GM19238 (cell line): ENCODE measurements around the gene SV2B.

ENCODE experiments used
- DNase-seq: peaks from one replicate; pipeline ENCODE4 v3.0.0; 2011; ENCODE audit warnings: low spot score; ENCODE audit not compliant: insufficient read length

SV2B gene

GRCh38 chr15:91102546-91103330, 2.7 kb downstream of the SV2B start:
- no peak for DNase-seq

GRCh38 chr15:91104111-91104510, 4.1 kb downstream of the SV2B start:
- DNase-seq, result no peak

DNA sequence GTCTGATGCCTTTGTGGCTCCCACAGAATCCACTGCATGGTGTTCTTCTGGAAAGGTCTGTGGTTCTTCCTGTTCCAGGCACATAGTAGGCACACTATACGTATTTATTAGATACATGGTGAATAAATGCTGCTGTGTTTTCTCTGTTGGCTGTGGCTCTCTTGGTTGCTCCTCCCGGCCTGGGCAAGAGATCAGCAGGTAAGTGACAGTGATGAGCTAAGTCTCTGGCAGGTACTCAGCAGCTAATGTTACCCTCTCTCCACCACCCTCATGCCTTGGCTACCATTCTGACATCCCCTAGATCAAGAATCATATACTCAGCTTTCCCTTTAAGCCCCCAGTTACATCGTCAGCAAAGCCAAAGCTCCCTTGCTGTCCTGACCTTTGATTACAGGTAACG, 8.4 kb downstream of the SV2B start:
- DNase-seq, result no peak

GRCh38 chr15:91109885-91110284, 9.8 kb downstream of the SV2B start:
- DNase-seq, result no peak

GRCh38 chr15:91110407-91110806, 10.3 kb downstream of the SV2B start:
- DNase-seq, result no peak

DNA sequence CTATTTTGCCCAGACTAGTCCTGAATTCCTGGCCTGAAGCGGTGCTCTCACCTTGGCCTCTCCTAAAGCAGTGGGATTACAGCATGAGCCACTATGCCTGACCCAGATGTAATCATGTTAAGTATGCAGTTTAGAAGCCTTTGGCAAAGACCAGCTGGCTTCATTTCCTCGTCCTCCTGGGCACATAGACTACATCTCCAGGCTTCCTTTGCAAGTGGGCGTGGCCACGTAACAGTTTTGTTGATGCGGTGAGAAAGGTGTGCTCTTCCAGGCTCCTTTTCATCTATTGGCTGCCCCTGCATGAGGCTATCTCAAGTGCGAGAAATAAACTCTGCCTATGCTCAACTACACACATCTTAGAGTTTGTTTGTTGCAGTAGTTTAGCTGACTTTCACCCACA, 13.0 kb downstream of the SV2B start:
- DNase-seq, result no peak

GRCh38 chr15:91114301-91114700, 14.2 kb downstream of the SV2B start:
- no peak for DNase-seq

GRCh38 chr15:91116113-91117067, 16.3 kb downstream of the SV2B start:
- no peak for DNase-seq

- DNase-seq, result no peak
These were observed 17.3 kb downstream of the SV2B start for GRCh38 chr15:91117375-91117774.

DNA sequence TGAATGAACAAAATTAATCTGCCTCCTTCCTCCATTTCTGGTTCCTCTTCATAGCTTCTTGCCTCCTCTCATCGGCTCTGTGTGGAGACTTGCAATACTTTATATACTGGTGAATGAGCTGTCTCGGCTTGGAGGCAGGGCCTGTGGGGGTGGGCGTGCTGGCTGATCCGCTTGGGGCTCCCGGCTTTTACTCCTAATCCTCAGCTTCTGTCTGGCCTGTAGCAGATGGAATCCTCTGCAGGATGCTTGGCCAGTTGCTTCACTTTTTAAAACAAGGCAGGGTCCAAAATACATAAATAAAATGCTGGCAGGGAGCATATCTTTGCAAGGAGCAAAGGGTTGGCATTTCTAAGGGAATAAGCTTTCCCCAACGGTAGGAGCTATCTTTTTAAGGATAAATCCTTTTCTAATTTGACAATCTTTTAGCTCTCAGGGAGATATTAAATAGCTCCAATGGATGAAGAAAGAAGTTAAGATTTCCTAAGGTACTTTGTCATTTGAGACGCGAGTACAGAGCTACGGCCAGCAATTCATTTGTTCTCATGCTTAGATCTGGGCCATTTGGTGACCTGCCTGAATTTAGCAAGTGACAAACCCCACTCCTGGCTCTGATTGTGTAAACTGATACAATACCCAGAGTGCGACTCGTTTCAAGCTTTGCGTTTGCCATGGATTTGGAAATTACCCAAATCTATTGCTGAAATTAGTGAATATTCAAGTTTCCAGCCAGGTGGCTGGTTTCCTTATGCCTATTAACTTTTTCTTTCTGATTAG, 18.9 kb downstream of the SV2B start:
- DNase-seq, result no peak

GRCh38 chr15:91122296-91122695, 22.2 kb downstream of the SV2B start:
- no peak for DNase-seq

DNA sequence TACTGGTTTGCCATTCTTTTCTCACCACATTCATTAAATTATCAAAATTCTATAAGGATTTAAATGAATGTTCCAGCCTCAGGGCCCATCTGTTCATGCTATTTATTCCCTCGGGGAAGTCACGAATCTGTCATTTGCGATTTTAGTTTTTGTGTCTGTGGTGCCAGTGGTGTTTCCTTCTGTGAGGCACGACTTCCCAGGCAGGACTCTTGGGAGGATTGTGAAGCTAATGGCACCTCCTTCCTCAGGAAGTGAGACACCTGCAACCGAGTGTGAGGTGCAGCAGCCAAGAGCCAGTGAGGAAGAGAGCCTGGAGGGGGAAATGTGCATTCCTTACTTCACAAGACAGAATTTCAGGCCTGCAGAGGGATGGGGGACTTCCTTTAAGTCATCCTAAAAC, 24.1 kb downstream of the SV2B start:
- DNase-seq, result no peak

- DNase-seq, result no peak
These were observed 25.1 kb downstream of the SV2B start for GRCh38 chr15:91125162-91125561.

DNA sequence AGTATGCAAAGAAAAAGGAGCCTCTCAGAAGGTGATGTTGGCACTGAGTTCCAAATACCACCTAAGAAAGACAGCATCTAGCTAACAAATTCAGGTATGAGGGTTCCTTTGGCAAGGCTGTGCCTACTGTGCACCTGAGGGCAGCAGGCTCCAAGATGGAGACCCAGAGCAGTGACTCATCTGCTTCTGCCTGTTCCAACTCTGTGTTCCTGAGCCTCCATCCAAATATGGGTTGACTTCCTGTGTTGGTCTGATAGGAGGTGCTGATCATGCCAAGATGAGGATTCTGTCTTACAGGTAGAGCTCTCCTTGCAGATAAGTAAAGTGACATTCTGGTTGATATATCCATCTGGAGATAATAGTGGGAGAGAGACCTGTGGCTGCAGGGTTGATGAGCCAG, 26.0 kb downstream of the SV2B start:
- no peak for DNase-seq

DNA sequence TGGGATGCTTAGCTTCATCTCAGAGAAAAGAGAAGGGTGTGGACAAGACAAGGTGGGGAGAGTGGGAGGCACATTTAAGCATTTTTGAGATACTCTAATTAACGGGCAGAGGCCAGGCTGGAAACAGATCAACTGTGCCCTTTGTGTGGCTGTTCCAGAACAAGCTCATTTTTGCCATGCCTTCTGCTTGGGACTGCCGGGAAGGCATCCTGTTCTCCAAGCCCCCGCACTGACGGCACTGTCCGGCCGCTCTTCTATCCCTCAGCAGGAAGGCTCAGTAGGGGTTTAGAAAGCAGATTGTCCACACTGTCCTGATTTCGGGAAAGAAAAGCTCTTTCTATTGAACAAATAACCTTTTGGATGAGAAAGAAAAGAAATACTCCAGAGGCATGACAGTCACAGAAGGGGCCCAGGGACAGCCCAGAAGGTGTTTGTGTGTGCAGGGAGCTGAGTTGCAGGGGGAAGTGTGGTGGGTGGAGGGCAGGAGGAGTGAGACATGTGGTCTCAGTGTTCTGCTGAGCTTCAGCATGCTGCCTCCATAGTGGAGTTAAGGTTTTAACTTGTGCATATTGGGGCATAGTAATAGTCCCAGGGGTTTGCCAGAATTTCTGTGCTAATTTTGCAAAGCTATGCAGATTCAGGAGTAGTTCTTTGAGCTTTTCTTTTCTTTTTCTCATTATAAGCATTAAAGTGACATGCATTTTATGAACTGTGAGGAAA, 27.3 kb downstream of the SV2B start:
- no peak for DNase-seq

- no peak for DNase-seq
These were observed 28.0 kb downstream of the SV2B start for GRCh38 chr15:91128016-91128415.

- DNase-seq, result no peak
These were observed 29.4 kb downstream of the SV2B start for GRCh38 chr15:91129436-91129835.

GRCh38 chr15:91132079-91132478, 32.0 kb downstream of the SV2B start:
- DNase-seq, result no peak

GRCh38 chr15:91133511-91133910, 33.5 kb downstream of the SV2B start:
- DNase-seq, result no peak

DNA sequence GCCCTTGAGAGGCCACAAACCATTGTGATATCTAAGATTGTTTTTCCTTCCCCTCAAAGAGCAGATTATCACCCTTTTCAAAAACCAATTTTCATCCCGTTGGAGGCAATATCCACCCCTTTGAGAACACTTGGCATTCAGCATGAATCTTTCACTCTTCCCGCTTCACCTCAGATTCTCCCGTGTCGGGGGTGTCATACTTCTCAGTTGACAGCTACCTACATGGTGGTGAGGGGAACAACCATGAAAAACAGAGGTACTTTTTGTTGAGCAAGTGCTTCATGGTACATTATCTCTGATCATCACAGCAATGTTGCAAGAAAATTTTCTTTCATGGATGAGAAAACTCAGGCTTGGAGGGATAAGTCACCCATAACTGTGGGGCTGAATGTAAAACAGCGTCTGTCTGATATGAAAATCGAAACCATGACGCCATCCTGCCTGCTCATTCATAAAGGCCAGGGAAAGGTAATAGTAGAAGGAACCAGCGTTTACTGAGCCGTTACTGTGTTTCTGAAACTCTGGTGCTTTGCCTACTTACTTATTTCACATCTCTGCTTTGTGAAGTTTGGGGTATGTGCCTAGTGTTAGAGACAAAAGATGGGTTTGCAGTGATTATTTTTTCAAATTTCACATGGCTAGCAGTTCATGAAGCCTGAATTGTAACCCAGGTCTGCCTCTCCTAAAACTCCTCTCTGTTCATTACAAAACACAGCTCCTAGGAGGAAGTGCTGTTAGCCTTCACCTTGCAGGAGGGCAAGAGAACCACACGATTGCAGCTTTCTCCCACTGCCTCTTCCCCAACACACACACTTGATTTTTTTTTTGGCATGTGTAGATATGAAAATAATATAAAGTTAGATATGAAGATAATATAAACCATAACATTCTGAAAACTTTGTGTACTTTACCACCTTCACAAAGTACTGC, 35.4 kb downstream of the SV2B start:
- DNase-seq, result peak; percentile 33
